ENCODE data around the gene CALHM4. TPM values are rescaled to one million over a fixed set of nuclear protein-coding genes. Genes with fewer than 3 reads are reported as not detected.

Gene CALHM4
- total and polyA plus RNA-seq, 2 of the 13 experiments (the other 11 are each of a cell fraction or from before 2014, with no cell fraction given) = not detected

DNA sequence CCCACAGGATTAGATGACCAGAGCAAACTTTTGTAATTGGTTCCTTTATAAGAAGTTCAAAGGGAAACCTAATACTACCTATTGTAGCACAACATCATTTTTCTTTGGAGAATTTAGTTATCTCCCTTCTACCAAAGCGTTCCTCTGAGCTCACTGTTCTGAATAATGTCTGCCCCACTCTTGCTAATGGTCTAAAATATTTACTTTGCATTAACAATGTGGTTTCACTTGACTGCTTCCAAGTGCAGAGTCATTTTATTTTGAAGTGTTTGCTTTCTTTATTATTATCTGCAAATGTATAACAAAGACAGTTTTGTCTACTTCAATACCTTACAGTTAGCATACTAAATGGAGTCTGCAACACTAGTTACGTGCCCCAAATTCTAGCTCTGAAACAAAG lies 23.1 kb upstream of the CALHM4 start:
- DNase-seq (ENCODE audit: low spot score) (peak; percentile 14), ATAC-seq (no peak), FAIRE-seq (no peak)
- WGBS (ENCODE audit: low lambda C conversion rate) = 3% methylated on average over 2 of the region's 2 CpGs
- no peak overlapping the region for H3K27ac ChIP-seq (ENCODE audit: extremely low read length, insufficient read depth, low read length)
- in situ Hi-C loops (cut with HindIII; ENCODE audit: extremely low pct_ligation_motif_present, low pct_unique_long_range_greater_than_20kb) = loop anchor here (10.0 kb wide), 1 partner anchor 246 kb away; no protein-coding TSS in a partner anchor
- intact Hi-C loops (cut with micrococcal nuclease; ENCODE audit: unreplicated experiment) = loop anchor here (10.0 kb wide), 1 partner anchor 314 kb away; no protein-coding TSS in a partner anchor
- no peaks in the 10 kb centered on the region for H3K9me3 ChIP-seq (ENCODE audit: low read length)
- peaks cover 0 to 9% of the 10 kb centered on the region in 2 experiments; a peak in 1 of 5 replicates for H3K27me3 ChIP-seq (ENCODE audit: control insufficient read depth in 1 of 2, insufficient read depth in 2 of 2, low read length in 2 of 2)
- TF ChIP-seq, protein P1, sequence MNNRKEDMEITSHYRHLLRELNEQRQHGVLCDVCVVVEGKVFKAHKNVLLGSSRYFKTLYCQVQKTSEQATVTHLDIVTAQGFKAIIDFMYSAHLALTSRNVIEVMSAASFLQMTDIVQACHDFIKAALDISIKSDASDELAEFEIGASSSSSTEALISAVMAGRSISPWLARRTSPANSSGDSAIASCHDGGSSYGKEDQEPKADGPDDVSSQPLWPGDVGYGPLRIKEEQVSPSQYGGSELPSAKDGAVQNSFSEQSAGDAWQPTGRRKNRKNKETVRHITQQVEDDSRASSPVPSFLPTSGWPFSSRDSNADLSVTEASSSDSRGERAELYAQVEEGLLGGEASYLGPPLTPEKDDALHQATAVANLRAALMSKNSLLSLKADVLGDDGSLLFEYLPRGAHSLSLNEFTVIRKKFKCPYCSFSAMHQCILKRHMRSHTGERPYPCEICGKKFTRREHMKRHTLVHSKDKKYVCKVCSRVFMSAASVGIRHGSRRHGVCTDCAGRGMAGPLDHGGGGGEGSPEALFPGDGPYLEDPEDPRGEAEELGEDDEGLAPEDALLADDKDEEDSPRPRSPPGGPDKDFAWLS (CRISPR knock-in tag; IDR thresholded peaks at IDR 0.05; ENCODE audit: borderline replicate concordance) = no peak
- no peak for TF ChIP-seq ZNF709 (CRISPR knock-in tag; IDR thresholded peaks at IDR 0.05)
- no peak for TF ChIP-seq ZBTB8A (CRISPR knock-in tag; IDR thresholded peaks at IDR 0.05; ENCODE audit: borderline replicate concordance, low read depth)
- TF ChIP-seq, protein P2, sequence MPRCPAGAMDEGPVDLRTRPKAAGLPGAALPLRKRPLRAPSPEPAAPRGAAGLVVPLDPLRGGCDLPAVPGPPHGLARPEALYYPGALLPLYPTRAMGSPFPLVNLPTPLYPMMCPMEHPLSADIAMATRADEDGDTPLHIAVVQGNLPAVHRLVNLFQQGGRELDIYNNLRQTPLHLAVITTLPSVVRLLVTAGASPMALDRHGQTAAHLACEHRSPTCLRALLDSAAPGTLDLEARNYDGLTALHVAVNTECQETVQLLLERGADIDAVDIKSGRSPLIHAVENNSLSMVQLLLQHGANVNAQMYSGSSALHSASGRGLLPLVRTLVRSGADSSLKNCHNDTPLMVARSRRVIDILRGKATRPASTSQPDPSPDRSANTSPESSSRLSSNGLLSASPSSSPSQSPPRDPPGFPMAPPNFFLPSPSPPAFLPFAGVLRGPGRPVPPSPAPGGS (CRISPR knock-in tag; IDR thresholded peaks at IDR 0.05) = no peak
- TF ChIP-seq MED13 (CRISPR knock-in tag; IDR thresholded peaks at IDR 0.05) = no peak
- no peak overlapping the region for H2AFZ ChIP-seq (ENCODE audit: low read length)
- peaks cover 8% of the 10 kb centered on the region; the same call in 1 of the 2 replicates for H3K4me1 ChIP-seq (ENCODE audit: insufficient read depth, low read length)
- H3K4me3 ChIP-seq (replicated peaks in 1 of 3; ENCODE audit: insufficient read depth in 1 of 3, low read depth in 2 of 3, low read length in 3 of 3) = no peak overlapping the region
- H3K79me2 ChIP-seq (ENCODE audit: insufficient read depth, low read length) = no peaks in the 10 kb centered on the region
- H4K20me1 ChIP-seq (ENCODE audit: insufficient read depth, low read length) = no peaks in the 10 kb centered on the region
- BruUV-seq (replicated peaks) = no TSS peak
- ChIA-PET POLR2A (no interaction called here), CTCF (ENCODE audit: low intra/inter-chr PET ratio, low total read pairs) (no interaction called here)
- H3K9ac ChIP-seq (ENCODE audit: insufficient read depth, low read depth, low read length) = no peak overlapping the region
- H3K4me2 ChIP-seq (ENCODE audit: low read depth, low read length) = no peak overlapping the region
- no peaks in the 10 kb centered on the region for H3K36me3 ChIP-seq (replicated peaks in 1 of 2; ENCODE audit: control insufficient read depth in 1 of 2, insufficient read depth in 2 of 2, low read length in 2 of 2)
